ENCODE data around the gene ZNF189.

ZNF189 gene

DNA sequence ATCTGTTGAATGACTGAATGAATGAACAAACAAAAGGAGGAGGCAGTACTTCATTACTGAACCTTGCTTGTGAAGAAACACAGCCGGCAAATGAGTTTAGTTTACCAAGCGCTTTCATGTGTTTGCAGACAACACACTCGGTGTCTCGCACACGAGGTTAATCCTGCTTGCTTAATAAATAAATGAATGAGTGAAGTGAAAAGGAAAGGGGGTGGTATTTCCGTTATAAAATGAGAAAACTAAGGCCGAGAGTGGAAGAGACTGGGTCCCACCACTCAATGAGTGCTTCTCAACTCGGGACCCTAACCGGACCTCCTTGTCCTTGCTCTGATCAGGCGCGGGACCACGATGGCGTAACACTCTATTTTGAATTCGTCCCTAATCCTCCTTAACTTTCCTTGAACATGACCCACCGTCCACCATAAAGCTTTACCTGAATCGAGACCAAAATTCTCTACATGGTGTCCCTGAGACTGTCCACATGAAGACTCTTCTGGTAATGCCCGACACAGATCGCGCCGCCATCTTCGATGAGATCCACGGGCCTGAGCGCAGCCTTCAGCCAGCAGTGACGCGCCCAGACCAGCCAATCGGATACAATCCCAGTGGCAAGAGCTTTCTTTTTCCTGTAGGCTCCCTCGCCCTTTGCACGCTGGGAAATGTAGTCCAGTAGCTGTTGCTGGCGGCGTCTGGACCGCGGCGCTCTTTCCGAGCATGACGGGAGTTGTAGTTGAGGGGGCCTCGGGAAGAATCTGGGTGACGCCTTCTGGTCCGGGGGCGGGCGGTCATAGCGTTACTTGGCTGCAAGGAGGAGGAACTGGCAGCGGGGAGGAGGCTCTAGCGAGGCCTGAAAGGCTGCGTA lies at the start of gene ZNF189, which contains the start of gene MRPL50:
ZNF189 (plus strand) TSS at position 784 of the 862 bp plus-strand sequence. CDS start 306 bp downstream, outside the sequence.
MRPL50 (minus strand) TSS at position 551 of the 862 bp plus-strand sequence; CDS start at position 525, 26 bp downstream.
- FAIRE-seq = peak; percentile 84

DNA sequence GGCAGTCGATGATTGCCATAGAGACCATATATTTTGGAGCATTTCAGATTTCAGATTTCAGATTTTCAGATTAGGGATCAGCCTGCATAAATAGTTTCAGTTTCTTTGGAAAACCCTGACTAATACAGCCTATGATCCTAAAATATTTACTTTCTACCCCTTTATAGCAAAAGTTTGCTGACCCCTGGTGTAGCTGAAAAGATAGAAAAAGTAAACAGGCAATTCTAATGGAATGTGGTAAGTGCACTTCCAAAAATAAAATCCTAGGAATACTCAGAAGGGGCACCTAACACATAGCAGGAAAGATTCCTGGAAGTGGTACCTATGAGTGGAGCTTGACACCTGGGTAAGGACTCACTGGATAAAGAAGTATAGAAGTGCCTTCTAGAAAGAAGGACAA lies 48.4 kb upstream of the ZNF189 start:
- FAIRE-seq = no peak

DNA sequence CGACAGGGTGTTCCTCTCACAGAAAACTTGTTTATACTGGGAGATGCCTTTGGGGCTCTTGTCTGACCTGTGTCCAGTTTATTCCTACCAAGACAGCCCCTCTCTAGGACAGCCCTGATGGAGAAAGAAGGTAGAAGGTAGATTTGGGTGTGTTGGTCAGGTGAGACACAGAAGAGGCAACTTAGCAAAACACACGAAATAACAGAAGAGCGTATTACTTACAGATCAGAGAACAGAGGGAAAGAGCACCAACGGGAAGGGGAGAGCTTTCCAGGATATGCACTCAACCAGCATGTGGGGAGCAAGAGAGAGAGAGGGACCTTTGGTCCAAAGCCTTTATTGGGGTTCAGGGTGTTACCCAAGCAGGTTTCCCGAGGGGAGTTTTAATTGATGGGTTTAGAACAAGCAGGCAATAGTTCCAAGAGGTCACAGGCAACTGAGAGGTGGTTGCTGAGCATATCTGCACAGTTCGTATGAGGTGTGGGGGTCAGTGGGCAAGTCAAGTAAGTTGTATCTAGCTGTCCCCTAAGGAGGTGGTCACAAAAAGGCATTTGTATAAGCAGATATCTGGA lies 45.7 kb upstream of the ZNF189 start:
- FAIRE-seq = no peak

DNA sequence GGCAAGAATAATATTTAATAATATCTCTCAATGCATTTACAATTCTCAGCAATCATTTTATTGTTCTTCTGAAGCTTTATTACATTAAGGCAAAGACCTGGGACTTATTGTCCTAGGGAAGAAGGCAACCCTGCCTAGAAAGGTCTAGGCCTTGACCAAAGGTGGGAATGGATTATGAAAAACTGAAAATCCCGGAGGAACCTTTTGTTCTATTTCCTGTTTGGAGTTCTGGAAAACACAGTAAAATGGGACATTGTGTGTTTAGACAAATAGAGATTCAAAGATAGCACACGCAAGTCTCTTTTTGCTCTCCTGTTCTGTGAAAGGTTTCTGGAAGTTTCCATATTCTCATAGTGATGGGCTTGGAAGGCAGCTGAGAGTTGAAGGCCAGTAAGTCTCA lies 45.0 kb upstream of the ZNF189 start:
- no peak for FAIRE-seq

DNA sequence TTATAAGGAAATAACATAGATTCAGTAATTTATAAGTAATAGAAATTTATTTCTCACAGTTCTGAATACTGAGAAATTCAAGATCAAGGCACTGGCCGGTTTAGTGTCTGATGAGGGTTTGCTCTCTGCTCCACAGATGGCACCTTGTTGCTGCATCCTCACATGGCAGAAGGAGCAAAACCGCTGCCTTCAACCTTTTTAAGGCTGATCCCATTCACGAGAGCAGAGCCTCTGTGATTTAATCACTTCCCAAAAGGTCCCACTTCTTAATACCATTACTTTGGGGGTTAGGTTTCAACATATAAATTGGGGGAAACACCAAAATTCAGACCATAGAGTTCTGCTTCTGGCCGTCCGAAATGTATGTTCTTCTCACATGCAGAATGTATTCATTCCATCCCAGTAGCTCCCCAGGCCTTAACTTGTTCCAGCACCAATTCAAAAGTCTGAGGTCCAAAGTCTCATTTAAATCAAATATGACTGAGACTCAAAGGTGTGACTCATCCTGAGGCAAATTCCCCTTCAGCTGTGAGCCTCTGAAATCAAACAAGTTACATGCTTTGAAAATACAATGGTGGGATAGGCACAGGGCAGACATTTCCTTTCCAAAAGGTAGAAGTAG lies 44.4 kb upstream of the ZNF189 start:
- FAIRE-seq = no peak

DNA sequence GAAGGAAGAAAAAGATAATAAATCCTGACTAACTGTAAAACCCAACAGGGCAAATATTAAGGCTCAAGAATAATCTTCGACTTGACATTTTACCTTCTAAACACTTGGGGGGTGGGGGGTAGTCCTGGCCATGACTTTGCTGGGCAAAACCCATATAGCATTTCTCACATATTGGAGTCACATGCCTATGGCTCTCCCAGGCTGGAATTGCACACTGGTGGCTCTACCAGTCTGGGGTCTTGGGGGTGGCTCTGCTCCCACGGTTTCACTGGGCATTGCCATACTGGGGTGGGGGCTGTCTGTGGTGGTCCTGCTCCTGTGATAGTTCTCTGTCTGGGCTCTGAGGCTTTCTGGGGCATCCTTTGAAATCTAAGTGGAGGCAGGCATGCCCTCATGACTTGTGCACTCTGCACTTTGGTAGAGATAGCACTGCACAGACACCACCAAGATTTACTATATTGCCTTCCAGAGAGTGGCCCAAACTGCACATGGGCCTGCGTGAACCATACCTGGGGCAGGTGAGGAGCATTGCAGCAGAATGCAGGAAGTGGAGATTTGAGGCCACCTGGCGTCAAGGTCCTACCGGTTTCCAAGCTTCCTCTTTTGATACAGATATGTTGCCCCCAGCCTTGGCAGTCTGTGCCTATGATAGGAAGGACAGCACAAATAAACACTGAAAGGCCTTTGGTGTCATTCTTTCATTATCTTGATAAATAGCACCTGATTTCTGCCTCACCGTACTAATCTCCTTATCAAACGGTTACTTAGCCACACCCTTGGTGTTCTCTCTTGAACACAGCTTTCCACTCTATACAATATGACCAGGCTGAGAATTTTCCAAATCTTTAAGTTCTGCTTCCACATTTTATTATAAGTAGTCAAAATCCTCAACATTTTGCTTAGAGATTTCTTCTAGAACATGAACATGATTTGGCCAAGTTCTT lies 43.6 kb upstream of the ZNF189 start:
- no peak for FAIRE-seq

DNA sequence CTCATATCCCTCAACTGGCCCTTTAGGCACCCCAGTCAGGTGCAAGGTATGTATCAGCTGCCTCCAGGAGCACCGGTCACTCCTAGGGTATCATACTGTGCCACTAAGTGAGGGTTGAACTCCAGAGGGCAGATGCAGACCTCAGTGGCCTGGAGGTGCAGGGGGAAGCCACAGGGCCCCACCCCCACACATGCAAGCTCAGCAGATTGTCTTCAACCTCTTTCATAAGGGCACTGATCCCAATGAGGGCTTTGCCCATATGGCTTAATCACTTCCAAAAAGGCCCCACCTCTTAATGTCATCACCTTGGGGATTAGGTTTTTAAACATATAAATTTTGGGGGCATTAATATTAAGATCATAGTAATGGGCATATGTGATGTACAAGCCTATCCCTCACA lies 42.0 kb upstream of the ZNF189 start:
- no peak for FAIRE-seq

DNA sequence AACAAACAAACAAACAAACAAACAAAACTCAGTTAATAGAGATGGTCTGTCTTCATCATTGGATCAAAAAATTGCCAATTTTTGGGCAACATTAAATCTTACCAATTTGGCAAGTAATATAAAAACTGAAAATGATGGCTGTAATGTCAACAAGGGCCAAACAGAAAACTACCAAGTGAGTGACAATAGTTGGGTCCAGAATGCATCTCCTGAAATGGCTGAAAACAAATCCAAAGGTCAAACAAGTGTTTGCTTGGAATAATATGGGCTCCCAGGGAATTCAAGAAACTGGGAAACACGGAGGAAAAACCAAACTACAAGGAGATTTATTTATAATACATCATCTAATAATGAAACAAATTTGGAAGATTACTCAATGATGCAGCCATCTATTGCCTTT lies 39.0 kb upstream of the ZNF189 start:
- FAIRE-seq = no peak

DNA sequence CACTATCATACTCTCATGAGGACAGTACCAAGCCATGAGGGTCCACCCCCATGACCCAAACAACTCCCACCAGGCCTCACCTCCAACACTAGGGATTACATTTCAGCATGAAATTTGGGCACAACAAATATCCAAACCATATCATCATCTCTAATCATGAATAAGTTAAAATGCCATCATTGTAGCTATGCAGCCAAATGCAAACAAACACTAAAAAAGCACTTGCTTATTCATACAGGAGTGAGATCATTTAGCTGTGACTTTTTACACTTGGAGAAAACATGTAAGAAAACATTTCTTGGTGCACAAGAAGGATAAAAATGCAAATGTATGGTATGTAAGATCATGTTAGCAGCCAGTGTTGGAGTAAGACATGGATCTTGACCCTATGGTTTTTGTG lies 38.0 kb upstream of the ZNF189 start:
- FAIRE-seq = no peak

DNA sequence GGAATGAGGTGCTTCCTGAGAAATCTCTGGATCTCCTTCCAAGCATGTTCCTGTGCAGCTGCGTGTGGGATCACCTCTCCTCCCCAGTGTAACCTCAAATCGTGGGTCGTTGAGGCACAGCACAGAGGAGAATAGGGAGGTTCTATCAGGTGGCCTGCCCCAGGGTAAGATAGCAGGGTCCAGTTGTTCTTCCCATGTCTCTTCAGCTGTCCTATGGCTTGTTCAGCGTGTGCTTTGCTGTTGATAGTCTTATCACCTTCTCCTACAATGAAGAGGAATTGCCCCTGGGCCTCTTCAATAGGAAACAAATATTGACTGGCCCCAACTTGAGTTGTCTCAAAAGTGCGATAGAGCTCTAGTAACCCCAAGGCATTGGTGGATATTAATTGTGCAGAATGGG lies 36.2 kb upstream of the ZNF189 start:
- no peak for FAIRE-seq

DNA sequence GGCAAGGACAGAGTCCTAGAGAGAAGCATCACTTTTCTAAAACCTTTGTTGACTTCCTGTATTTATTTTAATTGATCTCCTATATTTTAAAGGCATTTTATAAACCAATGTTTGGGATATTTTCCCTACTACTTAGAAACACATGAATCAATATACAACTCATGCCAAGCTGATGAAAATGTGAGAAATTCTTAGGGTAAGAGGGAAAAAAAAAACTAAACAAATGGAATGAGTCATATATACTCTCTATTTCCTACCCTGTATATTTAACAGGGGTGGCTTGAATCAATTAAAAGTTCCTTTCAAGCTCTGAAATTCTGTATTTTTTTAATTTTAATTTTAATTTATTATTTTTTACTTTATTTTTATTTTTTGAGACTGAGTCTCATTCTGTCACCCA lies 33.5 kb upstream of the ZNF189 start:
- no peak for FAIRE-seq

DNA sequence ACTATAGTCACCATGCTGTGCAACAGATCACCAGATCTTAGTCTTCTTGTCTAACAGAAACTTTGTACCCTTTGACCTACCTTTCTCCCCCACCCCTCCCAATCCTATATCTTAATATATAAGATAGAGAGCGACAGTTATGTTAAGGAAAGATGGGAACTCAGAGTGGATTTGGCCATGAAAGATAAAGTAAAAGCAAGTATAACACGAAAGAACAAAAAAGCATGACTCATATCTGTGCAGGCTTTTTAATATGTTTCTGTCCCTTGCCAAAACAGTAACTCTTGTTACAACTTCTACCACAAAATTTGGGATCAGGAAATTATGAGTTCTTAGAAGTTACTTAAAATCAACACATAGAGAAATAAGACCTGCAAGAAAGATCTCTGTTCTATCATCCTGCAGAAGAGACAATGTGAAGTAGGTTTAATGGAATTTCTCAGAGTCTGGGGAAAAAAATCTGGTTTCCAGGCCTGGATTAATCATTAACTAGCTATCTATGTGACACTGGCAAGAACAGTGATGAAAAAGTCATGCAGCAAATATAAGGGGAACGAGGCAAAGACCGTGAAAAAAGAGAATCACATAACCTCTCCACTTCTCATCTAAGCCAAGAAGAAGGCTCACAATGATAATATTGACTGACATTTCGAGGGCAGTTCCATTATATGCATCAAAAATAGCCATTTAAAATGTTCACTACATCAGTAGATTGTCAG lies 32.5 kb upstream of the ZNF189 start:
- no peak for FAIRE-seq

DNA sequence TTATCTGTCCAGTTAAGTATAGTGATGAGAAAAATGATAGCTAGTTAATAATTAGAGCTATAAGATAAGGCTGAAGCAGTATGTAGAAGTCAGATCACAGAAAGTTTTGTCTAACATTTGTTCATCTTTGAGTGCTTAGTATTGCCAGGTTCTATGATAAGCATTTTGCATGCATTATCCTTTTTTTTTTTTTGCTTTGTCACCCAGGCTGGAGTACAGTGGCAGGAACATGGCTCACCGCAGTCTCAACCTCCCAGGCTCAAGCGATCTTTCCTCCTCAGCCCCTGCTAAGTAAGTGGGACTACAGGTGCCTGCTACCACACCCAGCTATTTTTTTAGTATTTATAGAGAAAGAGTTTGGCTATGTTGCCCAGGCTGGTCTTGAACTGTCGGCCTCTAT lies 31.3 kb upstream of the ZNF189 start:
- FAIRE-seq = no peak

DNA sequence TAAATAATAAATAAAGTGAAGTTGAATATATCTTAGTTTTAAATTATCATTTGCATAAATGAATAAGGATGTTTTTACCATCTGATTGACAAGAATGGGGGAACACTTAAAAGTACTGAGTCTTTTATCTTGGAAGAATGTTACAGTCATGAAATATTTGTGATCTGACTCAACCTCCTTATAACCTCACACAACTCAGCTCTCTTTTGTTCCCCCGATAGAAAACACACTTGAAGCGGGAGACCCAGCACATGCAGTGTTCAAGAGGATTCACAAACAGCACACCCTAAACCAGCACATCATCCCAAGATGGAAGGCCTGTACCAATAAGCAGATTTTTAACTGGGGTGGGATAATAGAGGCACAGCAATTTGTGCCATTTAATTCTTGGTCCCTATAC lies 29.4 kb upstream of the ZNF189 start:
- no peak for FAIRE-seq

DNA sequence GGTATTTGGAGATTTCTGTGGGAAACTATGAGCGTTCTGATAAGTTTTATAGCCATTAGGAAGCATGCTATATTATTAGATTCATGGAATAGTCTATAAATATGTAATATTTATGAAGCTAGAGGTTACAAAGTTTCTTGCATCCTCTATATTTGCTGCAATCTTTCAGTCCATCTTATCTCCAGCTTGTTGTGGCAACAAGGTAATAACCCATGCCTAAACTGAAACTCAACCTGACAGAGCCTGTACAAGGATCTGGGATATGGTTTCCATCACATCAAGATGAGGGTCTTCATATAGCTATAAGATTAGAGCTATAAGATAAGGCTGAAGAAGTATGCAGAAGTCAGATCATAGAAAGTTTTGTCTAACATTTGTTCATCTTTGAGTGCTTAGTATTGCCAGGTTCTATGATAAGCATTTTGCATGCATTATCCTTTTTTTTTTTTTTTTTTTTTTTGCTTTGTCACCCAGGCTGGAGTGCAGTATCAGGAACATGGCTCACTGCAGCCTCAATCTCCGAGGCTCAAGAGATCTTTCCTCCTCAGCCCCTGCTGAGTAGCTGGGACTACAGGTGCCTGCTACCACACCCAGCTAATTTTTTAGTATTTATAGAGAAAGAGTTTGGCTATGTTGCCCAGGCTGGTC lies 28.6 kb upstream of the ZNF189 start:
- no peak for FAIRE-seq

DNA sequence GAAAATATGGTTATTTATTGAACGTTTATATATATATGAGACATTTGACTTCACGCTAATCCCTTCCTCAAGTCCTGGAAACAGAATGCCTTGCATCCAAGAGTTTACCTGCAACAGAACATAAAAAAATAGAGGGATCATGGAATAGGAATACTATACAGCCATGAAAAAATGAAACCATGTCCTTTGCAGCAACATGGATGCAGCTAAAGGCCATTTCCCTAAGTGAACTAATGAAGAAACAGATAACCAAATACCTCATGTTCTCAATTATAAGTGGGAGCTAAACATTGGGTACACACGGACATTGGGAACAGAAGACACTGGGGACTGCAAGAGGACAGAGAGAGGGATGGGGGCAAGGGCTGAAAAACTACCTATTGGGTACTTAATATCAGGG lies 26.8 kb upstream of the ZNF189 start:
- no peak for FAIRE-seq

DNA sequence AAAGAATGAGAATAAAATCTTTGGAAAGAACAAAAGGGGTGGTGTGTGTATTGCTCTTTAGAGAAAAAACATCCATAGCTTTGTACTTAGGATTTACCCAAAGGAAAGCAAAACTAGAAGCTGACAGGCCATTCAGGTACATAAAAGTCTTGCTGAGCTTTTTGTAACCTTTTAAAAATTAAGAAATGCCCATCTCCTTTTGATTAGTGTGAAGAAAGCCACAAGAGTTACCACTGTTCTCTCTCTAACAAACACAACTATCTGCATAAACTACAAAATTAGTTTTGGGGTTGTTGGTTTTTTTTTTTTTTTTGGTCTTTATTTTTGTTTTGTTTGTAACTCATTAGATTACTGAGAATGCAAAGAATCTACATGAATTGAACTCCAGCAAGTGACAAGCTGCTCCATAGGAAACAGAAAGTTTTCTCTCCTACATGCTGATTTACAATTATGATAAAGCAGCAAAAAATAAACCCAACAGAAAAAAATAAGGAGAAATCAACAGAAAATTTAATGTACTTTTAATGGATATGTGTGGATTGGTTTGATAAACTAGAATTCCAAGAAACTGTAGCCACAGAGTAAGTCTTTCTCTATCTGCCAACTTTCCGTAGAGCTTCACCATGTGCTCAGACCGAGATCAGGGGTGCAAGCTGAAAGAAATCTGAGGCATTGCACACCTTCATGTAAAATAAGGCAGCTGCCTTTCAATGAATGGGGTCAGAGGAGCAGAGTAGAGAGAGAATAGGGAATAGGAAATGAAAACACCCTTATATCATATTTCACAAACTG lies 26.1 kb upstream of the ZNF189 start:
- no peak for FAIRE-seq

DNA sequence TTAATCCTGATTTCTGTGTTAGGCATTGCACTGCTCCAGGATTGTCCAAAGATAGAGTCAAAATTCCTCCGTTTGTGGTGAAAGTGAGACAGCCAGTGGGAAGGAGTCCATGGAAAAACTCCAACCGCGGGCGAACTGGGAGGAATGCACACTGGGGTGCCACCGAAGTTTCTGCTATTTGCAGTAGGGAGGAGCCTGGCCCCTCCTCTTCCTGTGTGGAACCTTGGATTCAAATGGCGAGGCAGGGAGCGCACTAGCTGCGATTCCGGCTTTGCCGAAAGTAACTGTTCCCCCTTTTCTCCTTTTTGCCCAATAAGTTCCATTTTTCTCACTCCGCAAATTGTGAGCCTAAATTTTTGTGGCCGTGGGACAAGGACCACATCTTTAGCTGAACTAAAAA lies 23.1 kb upstream of the ZNF189 start:
- no peak for FAIRE-seq

DNA sequence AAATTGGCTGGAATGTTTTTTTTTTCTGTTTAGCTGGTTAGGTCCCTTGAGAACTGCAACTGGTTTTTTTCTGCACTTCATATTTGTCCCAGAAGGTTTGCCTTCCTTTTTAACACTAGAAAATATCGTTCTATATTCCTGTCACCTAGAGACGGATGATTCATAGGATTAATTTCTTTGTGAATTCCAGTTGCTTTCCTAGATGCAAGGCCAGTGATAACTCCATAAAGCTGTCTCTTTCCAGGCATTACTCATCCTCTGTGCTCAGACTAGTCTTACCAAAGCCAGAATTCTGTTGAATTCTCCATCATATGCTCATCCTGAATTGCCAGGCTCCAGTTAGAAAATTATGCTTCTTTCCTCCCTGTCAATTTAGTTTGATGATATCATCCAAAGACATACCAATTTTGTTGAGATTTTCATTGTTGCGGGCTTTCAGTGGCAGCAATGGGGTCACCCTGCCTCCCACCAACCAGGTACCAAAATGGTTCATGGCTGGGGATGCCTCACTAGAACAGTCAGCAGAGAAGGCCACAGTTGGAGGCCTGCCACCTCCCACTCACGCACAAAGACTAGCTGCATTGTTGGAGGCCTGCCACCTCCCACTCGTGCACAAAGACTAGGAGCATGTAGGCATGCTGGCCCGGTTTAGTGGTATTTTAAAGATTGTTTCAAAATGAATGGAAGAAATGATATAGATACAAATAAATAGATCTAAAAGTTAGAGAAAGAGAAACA lies 22.4 kb upstream of the ZNF189 start:
- FAIRE-seq = no peak

DNA sequence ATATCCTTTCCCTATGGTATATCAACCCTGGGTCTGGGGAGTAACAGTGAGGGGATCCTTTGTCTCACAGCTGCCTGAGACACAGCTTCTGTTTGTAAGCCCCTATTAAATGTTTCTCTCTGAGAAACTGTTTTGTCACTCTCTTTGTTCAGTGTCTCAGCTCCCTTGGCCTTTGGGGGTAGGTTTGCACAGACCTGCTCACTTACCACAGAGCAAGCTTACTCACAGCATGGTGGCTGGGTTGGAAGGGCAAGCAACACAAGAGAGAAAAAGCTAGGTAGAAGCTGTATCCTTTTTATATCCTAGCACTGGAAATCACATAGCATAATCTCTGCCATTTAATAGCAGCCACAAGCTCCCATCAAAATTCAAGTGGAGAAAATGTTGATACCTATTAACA lies 18.4 kb upstream of the ZNF189 start:
- no peak for FAIRE-seq

Data from colon (tissue), 2 donors.